SW 1271 (cell line): ENCODE data around the gene MRTFA.

Experiments used
- DNase-seq, 2 experiments: peaks; one replicate each; lab custom pipeline; 2025; lab: John Stamatoyannopoulos, UW

Gene MRTFA

DNA sequence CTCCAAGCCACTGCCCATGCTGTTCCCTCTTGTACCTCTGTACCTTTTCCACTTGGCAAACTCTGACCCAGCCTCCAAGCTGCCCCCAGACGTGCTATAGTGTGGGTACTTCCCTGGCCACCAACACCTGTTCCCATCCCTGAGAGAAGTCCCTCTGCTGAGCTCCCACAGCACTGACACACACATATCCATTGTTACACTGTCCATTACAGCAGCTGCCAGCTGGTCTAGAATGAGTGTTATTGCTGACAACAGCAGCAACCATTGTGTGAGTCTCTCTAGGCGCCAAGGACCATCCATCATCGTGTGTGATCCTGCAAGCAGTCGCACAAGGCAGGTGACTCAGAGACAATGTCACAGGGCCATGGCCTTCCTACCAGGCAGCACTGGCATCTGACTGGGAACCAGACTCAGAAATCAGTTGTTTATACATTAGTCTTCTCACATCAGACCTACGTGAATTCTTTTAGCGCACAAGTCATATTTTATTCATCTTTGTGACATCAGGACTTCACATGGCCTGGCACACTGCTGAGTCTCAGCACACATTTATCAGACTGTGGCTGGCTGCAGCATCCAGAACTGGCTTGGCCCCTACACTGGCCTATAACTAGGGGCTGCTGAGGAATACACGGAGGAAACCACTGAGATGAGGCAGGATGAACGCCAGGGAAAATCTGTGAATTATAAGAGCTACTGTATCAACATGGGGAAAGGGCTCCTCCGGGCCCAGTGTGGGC is 209.8 kb downstream of the MRTFA start:
- DNase-seq: no peak

- DNase-seq: no peak
Observed at GRCh38 chr22:40425082-40425481, 211.4 kb downstream of the MRTFA start.

DNA sequence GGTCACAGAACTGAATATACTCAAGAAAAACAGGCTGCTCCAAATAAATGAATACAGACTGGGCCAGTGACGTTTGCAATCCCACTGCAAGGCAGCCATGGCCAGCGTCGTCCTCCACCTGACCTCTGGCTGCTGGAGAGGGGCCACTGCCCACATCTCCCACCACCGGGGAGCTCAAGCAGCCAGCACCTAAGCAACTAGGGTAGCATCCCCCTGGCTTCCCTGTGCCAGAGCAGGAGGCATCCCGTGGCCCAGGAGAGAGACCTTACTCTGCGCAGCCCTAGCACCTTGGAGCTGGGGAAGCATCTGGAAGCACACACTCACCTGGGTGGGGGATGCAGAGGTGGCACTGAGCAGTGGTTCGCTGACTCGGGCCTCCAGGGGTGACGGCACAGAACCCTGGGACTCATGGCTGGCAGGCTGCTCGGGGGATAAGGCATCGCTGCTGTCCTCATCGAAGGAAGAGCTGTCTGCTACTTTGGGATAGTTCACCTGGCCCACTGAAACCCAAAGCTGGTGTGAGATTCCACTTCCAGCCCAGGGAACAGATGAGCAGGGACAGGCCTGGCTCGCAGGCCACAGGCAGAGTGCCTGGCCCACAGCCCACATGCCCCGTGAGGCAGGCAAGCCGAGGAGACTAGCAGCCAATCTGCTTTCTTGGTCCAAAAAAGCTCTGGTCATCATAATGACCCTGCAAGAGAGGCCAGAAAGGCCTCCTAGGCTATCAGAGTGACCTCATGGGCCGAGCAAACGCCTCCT is 212.5 kb downstream of the MRTFA start:
- no peak for DNase-seq

DNA sequence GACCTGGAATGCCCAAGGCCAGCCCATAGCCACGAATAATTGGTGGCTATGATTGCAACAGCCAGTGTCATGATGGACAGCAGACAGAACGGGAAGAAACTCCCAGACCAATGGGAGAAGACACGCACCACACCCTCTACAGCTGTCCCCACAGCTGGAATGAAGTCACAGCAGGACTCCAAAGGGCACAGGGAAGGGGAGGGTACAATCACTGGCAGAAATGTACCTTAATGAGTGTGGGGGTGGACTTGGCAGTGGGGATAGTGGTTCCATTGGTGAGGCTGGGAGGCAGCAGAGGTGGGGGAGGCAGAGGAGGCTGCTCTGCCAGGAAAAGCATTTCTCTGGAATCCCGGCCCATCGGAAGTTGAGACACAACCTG is 213.2 kb downstream of the MRTFA start:
- no peak for DNase-seq

DNA sequence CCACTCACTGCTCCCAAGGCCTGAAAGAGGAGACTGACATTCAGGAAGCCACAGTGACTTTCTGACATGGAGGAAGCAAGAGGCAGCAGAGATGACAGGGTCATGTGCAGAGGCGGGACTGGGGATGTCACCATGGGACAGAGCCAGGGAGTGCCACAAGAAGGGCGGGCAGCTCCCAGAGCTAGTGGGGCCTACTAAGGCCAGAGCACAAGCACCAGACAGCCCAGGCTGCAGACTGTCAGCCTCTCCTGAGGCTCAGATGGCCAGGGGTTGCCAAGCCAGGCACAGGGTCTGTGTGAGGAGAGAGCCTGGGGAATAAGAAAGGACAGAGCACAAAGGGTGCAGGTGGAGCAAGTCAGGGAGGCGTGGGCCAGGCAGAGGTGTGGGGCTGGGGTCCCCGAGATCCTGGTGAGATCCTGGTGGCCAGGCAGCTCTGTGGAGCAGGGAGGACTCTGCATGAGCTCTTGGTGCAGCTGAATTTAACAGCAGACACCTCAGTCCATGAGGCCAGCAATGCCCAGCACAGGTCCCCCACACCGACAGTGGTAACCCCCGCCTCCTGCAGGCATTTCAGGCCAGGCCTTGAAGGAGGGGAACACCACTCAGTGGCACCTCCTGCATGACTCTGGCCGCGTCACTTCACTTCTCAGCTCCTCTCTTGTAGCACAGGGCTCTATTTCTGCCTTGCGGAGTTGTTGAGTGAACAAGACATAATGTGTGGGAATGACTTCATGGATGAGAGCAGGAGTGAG is 213.8 kb downstream of the MRTFA start:
- no peak for DNase-seq

DNA sequence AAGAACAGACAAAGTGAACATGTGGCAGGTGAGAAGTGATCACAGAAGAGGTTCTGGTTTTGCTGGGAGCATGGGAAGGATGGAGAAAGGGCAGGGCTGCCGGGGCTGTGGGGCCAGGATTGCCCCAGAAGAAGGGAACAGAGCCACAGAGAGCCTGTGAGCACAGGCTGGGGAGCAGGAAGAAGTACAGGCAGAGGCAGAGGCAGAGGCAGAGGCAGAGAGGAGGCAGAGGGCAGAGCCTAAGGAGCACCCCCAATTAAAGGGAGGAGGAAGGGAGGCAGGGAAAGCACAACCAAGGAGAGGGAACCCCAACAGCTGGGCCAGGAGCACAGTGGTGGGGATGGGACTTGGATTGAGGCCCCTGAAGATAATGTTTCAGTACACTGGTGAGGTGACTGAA is 214.6 kb downstream of the MRTFA start:
- no peak for DNase-seq

DNA sequence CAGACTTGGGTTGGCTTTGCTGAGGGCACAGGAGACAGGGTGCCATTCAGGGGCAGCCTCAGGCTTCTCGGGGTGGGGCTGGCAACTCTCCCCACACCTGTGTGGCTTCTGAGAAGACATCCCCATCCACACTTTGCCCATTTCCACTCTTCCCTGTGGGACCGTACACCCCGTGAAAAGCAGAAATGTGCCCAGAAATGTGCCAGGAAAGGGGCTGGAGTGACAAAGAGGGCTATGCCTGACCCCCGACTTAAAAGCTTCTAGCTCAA is 215.5 kb downstream of the MRTFA start:
- DNase-seq: no peak

DNA sequence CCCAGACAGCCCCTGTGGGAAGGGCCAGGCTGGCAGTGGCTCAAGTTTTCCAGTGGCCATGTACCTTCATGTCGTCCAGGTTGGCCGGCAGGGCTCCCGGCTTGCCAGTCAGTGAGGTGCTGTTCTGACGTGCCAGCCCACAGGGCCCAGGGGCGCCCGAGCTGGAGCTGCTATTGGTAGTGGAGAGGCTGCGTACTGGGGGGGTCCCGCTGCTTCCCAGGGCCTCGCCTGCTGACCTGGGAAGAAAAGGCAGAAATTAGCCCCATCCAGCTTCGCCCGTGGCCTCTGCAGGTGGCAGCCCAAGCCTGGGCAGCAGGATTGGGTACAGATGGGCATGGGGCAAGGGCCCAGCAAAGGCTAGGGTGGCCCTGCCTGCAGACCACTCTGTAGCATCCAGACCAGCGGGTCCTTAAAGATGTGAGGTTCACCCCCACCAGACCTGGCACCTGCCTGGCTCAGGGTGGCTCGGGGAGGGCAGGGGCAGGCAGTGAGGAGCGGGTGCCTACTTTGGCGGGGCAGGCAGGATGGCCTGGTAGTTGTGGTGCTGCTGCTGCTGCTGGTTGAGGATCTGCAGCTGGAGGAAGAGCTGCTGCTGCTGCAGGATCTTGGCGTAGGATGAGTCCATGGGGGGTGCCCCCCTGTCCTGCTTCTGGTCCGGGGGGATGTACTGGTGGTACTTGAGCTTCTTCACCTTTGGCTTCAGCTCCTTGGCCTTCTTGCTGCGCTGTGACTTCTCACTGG is 216.0 kb downstream of the MRTFA start:
- no peak for DNase-seq

DNA sequence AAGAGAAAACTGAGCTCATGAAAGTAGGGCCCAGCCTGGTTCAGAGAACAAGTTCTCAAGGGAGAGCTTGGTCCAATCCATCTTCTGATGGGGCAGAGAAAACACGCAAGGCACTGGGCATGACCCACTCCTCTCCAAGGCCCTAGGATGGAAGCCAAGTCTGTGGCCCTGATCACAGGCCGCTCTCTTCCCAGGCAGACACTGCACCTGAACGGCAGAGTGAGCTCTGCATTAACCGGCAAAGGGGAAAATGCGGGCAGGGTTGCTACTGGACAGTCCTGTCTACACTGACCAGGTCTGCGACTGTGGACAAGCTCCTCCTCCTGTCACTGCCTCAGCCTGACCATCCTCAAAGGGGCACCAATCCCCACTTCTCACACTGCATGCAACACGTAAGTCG is 216.8 kb downstream of the MRTFA start:
- no peak for DNase-seq

- DNase-seq: no peak
Observed at GRCh38 chr22:40418366-40419201, 217.9 kb downstream of the MRTFA start.

DNA sequence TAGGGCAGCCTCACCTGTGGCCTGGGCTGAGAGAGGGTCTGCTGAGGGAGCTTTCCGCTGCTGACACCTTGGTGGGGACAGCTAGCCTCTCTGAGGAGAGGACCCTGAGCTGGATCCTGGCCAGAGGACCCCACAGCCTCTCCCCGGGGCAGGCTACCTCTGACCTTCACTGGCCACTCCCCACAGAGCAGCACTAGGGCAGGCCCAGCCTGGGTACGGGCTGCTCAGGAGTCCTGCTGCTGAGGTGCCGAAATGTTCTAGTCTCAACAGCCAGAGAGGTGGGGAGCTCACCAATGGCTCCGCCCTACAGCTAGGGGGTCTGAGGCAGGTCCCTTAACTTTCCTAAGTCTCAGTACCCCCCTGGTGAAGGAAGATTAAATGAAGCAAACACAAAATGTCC is 218.6 kb downstream of the MRTFA start:
- no peak for DNase-seq

GRCh38 chr22:40417041-40417440 is 219.5 kb downstream of the MRTFA start:
- no peak for DNase-seq

DNA sequence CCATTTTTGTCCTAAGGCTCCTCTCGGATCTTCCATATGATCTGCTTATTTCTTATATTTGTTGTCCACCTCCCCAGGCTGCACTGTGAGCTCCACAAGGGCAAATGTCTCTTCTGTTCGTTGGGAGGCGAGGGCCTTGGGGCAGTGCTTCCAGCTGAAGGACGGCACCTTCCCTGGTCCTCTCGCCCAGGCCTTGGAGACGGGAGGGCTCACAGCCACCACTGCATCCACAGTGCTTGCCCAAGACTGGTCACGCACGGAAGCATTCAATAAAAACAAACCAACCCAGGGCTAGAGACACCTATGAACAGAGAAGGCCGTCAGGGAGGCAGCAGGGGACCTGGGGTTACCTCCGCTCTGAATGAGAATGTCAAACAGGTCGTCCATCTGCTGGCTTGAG is 219.9 kb downstream of the MRTFA start:
- DNase-seq: no peak

DNA sequence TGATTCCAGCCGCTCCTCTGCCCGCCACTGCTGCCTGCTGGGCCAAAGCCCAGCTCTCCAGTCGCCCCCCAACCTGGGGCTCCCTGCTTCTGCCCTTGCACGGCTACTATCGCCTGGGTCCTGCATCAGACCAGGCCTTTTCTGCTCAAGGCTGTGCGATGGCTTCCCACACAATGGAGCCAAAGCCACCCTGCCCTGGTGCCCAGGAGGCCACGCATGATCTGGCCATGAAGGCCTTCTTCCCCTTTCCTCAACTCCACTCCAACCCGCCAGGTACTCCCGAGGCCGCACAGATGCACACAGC is 220.3 kb downstream of the MRTFA start:
- DNase-seq: no peak

- no peak for DNase-seq
Observed at GRCh38 chr22:40415531-40416266, 220.8 kb downstream of the MRTFA start.

- no peak for DNase-seq
Observed at GRCh38 chr22:40414838-40415505, 221.5 kb downstream of the MRTFA start.

DNA sequence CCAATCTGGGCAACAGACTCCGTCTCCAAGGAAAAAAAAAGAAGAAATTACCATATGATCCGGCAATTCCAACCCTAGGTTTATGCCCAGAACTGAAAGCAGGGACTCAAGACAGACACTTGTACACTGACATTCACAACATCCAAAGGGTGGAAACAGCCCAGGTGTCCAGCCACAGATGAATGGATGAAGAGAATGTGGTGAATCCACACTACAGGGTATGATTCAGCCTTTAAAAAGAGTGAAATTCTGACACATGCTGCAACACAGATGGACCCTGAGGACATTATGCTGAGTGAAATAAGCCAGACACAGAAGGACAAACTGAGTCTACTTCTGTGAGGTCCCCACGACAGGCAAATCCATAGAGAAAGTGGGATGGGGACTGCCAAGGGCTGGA is 222.2 kb downstream of the MRTFA start:
- no peak for DNase-seq

GRCh38 chr22:40413873-40414272 is 222.6 kb downstream of the MRTFA start:
- no peak for DNase-seq

DNA sequence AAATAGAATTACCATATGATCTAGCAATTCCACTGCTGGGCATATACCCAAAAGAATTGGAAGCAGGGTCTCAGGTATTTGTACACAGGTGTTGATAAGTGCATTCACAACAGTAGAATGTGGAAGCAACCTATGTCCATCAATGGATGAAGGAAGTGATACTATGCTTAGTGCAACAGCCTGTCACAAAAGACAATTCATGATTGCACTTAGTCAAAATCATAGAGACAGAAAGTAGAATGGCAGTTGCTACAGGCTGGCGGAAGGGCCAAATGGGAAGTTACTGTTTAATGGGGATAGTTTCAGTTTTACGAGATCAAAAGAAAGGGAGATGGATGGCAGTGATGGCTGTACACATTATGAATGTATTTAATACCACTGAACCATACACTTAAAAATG is 224.1 kb downstream of the MRTFA start:
- DNase-seq: no peak

- no peak for DNase-seq
Observed at GRCh38 chr22:40411506-40411861, 225.0 kb downstream of the MRTFA start.
